HepG2 (cell line): ENCODE data around the gene ADARB1. TPM values are rescaled to one million over a fixed set of nuclear protein-coding genes. Genes with fewer than 3 reads are reported as not detected.

Experiments used
- ATAC-seq: fragments of 200-7000 bp; cut with Tn5 transposase; 3 replicates; pipeline ENCODE4 v1.9.1; 2020; ENCODE audit warnings: mild to moderate bottlenecking, moderate library complexity
- BruUV-seq: library from RNA; stranded (reverse); fragments of 400-500 nt; replicated peaks from 2 replicates; lab custom pipeline; 2021; lab: Mats Ljungman, UMichigan
- CTCF ChIA-PET: fragments of 300-600 bp; formaldehyde crosslinking; extraction: SDS; loops from one replicate; lab custom pipeline; 2021; ENCODE audit warnings: low total read pairs, inconsistent platforms, low intra/inter-chr PET ratio; lab: Yijun Ruan, JAX
- POLR2A ChIA-PET: fragments of 350-600 bp; sonication (Branson Sonifier 250); formaldehyde crosslinking; loops from one replicate; lab custom pipeline; 2020; ENCODE audit warnings: antibody characterized with exemption, inconsistent platforms; lab: Yijun Ruan, JAX
- DNase-seq: peaks from one replicate; pipeline ENCODE4 v3.0.0-alpha.2; 2015; ENCODE audit warnings: low spot score
- FAIRE-seq: peaks from 3 replicates; lab custom pipeline; 2011; peaks lifted over from hg19 to GRCh38; lab: Jason Lieb, UNC
- H2AFZ ChIP-seq: one replicate; pipeline ENCODE4 v1.6.1; 2011; ENCODE audit warnings: low read length, inconsistent platforms
- H3K27ac ChIP-seq: fragments of 300-600 bp; 3 replicates; pipeline ENCODE4 v1.8.0; 2011; ENCODE audit warnings: mixed run types, mild to moderate bottlenecking, mixed read lengths, low read length, inconsistent platforms; ENCODE audit not compliant: insufficient read depth; ENCODE audit errors: extremely low read length
- H3K27me3 ChIP-seq, 2 experiments: fragments of 200-600 bp in 1 of 2; 2 replicates in 1 of 2; 3 replicates in 1 of 2; pipeline versions ENCODE4 v1.6.0 to v1.8.0; 2011; ENCODE audit warnings: low read length in 2 of 2, mild to moderate bottlenecking in 2 of 2, moderate library complexity in 2 of 2, inconsistent platforms in 1 of 2; ENCODE audit not compliant: insufficient read depth in 2 of 2, control insufficient read depth in 1 of 2
- H3K36me3 ChIP-seq, 2 experiments: fragments of 200-600 bp in 1 of 2; replicated peaks in 1 of 2; 2 replicates in 1 of 2; 3 replicates in 1 of 2; pipeline versions ENCODE4 v1.5.1 to v1.8.0; 2011; ENCODE audit warnings: low read length in 2 of 2, inconsistent platforms in 1 of 2; ENCODE audit not compliant: insufficient read depth in 2 of 2, control insufficient read depth in 1 of 2
- H3K4me1 ChIP-seq: 2 replicates; pipeline ENCODE4 v1.5.1; 2012; ENCODE audit warnings: low read length, inconsistent platforms; ENCODE audit not compliant: insufficient read depth
- H3K4me2 ChIP-seq: 2 replicates; pipeline ENCODE4 v1.6.0; 2011; ENCODE audit warnings: low read depth, low read length, inconsistent platforms
- H3K4me3 ChIP-seq, 3 experiments: fragments of 200-600 bp in 1 of 3; sonication (generic), shearing (Covaris generic) in 1 of 3; replicated peaks in 1 of 3; 2 replicates each; pipeline ENCODE4 v1.5.1; 2011 to 2016; ENCODE audit warnings: low read length in 3 of 3, inconsistent platforms in 2 of 3, low read depth in 2 of 3, mild to moderate bottlenecking in 2 of 3, control low read depth in 1 of 3, mixed read lengths in 1 of 3; ENCODE audit not compliant: insufficient read depth in 1 of 3
- H3K79me2 ChIP-seq: one replicate; pipeline ENCODE4 v1.6.1; 2011; ENCODE audit warnings: low read length, inconsistent platforms; ENCODE audit not compliant: insufficient read depth
- H3K9ac ChIP-seq: 2 replicates; pipeline ENCODE4 v1.6.0; 2011; ENCODE audit warnings: mild to moderate bottlenecking, low read depth, low read length, inconsistent platforms; ENCODE audit not compliant: insufficient read depth
- H3K9me3 ChIP-seq: 2 replicates; pipeline ENCODE4 v1.5.1; 2012; ENCODE audit warnings: mild to moderate bottlenecking, low read length
- H4K20me1 ChIP-seq: 2 replicates; pipeline ENCODE4 v1.6.0; 2011; ENCODE audit warnings: inconsistent platforms, mild to moderate bottlenecking, low read length, moderate library complexity; ENCODE audit not compliant: insufficient read depth
- EEA1 ChIP-seq: sonication (generic); formaldehyde crosslinking; IDR thresholded peaks from 2 replicates; pipeline ENCODE4 v1.5.1; 2020; ENCODE audit warnings: mild to moderate bottlenecking, missing genetic modification reagents, borderline replicate concordance
- HMG20B ChIP-seq: conservative IDR thresholded peaks from 2 replicates; pipeline ENCODE4 v1.6.1; 2016; ENCODE audit warnings: missing genetic modification reagents, missing compliant biosample characterization
- MEIS2 ChIP-seq: sonication (generic); formaldehyde crosslinking; IDR thresholded peaks from 2 replicates; pipeline ENCODE4 v1.9.0; 2021; ENCODE audit warnings: mild to moderate bottlenecking, missing genetic modification reagents
- NCOA2 ChIP-seq: sonication (generic); formaldehyde crosslinking; IDR thresholded peaks from 2 replicates; pipeline ENCODE4 v1.8.0; 2022; ENCODE audit warnings: inconsistent platforms
- RAD21 ChIP-seq: fragments of 450-650 bp; formaldehyde crosslinking; IDR thresholded peaks from 2 replicates; pipeline ENCODE4 v1.5.0; 2020; ENCODE audit warnings: mild to moderate bottlenecking
- RARA ChIP-seq: IDR thresholded peaks from 2 replicates; pipeline ENCODE4 v1.6.1; 2016; ENCODE audit warnings: missing genetic modification reagents, missing compliant biosample characterization
- TCF7 ChIP-seq: sonication (generic); IDR thresholded peaks from 2 replicates; pipeline ENCODE4 v1.6.1; 2016; ENCODE audit warnings: antibody characterized with exemption, low read depth
- XRCC5 ChIP-seq: fragments of 200-400 bp; formaldehyde crosslinking; optimal IDR thresholded peaks from 2 replicates; pipeline ENCODE3; 2017; ENCODE audit warnings: mild to moderate bottlenecking, low read length
- ZC3H13 ChIP-seq: sonication (generic); formaldehyde crosslinking; IDR thresholded peaks from 2 replicates; pipeline ENCODE4 v1.8.1; 2023; ENCODE audit warnings: mild to moderate bottlenecking, missing genetic modification reagents, moderate library complexity
- ZNF292 ChIP-seq: sonication (generic); formaldehyde crosslinking; IDR thresholded peaks from 2 replicates; pipeline ENCODE4 v1.8.1; 2022; ENCODE audit warnings: mild to moderate bottlenecking, low read depth, missing genetic modification reagents, borderline replicate concordance
- ZNF382 ChIP-seq: sonication (generic); formaldehyde crosslinking; IDR thresholded peaks from 2 replicates; pipeline ENCODE4 v1.5.0; 2020; ENCODE audit warnings: missing genetic modification reagents, mild to moderate bottlenecking, borderline replicate concordance
- ZNF501 ChIP-seq: sonication (generic); formaldehyde crosslinking; IDR thresholded peaks from 2 replicates; pipeline ENCODE4 v1.5.1; 2020; ENCODE audit warnings: mild to moderate bottlenecking, moderate library complexity, missing genetic modification reagents
- WGBS: methylation state at CpG from one replicate; pipeline ENCODE4 v1.1.6; 2017; ENCODE audit warnings: low lambda C conversion rate; 5-methylcytosine and 5-hydroxymethylcytosine counted together
- in situ Hi-C: cut with HindIII; loops from 2 replicates; pipeline ENCODE4 v1.10.0; 2017; ENCODE audit warnings: low pct_unique_long_range_greater_than_20kb; ENCODE audit not compliant: extremely low pct_ligation_motif_present
- intact Hi-C: fragments of 100-400 bp; cut with micrococcal nuclease; formaldehyde crosslinking; loops from one replicate; pipeline ENCODE4 v1.10.0; 2022; ENCODE audit not compliant: unreplicated experiment
- polyA plus RNA-seq, 8 experiments: library from polyadenylated mRNA; depleted of rRNA in 3 of 8; stranded (reverse) in 7 of 8; unstranded in 1 of 8; fragments of >200 nt; fragmentation: Illumina TruSeq in 4 of 8; extraction: Trizol in 4 of 8; gene quantifications; 2 replicates each; pipeline versions ENCODE4 v1.2.1 to v1.2.3, GENCODE V29; 2011 to 2016; ENCODE audit warnings: low read depth in 4 of 8, missing spikeins in 1 of 8, mixed read lengths in 1 of 8; ENCODE audit not compliant: insufficient read depth in 1 of 8
- total RNA-seq, 5 experiments: library from RNA; depleted of rRNA; stranded (reverse); fragments of >200 nt; fragmentation: Illumina TruSeq; extraction: Trizol; gene quantifications; 2 replicates each; pipeline ENCODE4 v1.2.3, GENCODE V29; 2016; ENCODE audit warnings: low read depth in 1 of 5
- TF ChIP-seq, protein P1 (sequence below): sonication (generic); formaldehyde crosslinking; IDR thresholded peaks from 2 replicates; pipeline ENCODE4 v1.8.1; 2022; ENCODE audit warnings: low read depth, mild to moderate bottlenecking, missing genetic modification reagents
- TF ChIP-seq, protein P2 (sequence below): sonication (generic); formaldehyde crosslinking; IDR thresholded peaks from 2 replicates; pipeline ENCODE4 v1.4.0; 2020; ENCODE audit warnings: low read depth, mild to moderate bottlenecking, missing genetic modification reagents

ADARB1 gene
- total and polyA plus RNA-seq, 2 of the 13 experiments (the other 11 are each of a cell fraction or from before 2014, with no cell fraction given) = 6.6 to 10.0 TPM

GRCh38 chr21:45220714-45221490 lies 146.5 kb downstream of the ADARB1 start:
- ATAC-seq (no peak), DNase-seq (no peak), FAIRE-seq (no peak)
- Histone ChIP-seq H3K9me3 (no peaks in the 10 kb centered on the region), H3K4me3 (no peak overlapping the region), H4K20me1 (no peaks in the 10 kb centered on the region), H3K27ac (no peak overlapping the region), H3K4me2 (no peak overlapping the region), H3K79me2 (no peaks in the 10 kb centered on the region), H3K36me3 (peaks cover 4 to 5% of the 10 kb centered on the region in 2 experiments; a peak in 3 of 5 replicates), H2AFZ (no peak overlapping the region), H3K9ac (no peak overlapping the region), H3K27me3 (no peaks in the 10 kb centered on the region), H3K4me1 (no peaks in the 10 kb centered on the region)
- no TSS peak for BruUV-seq
- ChIA-PET CTCF (no interaction called here), POLR2A (no interaction called here)
- no peak for TF ChIP-seq EEA1 (CRISPR knock-in tag)
- in situ Hi-C loops = no loop called here
- WGBS = 93% methylated on average over 17 of the region's 29 CpGs
- intact Hi-C loops = no loop called here

DNA sequence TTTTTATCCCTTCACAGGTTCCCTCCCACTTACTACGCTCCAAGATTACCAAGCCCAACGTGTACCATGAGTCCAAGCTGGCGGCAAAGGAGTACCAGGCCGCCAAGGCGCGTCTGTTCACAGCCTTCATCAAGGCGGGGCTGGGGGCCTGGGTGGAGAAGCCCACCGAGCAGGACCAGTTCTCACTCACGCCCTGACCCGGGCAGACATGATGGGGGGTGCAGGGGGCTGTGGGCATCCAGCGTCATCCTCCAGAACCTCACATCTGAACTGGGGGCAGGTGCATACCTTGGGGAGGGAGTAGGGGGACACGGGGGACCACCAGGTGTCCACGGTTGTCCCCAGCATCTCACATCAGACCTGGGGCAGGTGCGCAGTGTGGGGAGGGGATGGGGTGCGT lies 147.6 kb downstream of the ADARB1 start:
- CTCF ChIA-PET = no interaction called here
- FAIRE-seq = no peak
- TF ChIP-seq, protein P1, sequence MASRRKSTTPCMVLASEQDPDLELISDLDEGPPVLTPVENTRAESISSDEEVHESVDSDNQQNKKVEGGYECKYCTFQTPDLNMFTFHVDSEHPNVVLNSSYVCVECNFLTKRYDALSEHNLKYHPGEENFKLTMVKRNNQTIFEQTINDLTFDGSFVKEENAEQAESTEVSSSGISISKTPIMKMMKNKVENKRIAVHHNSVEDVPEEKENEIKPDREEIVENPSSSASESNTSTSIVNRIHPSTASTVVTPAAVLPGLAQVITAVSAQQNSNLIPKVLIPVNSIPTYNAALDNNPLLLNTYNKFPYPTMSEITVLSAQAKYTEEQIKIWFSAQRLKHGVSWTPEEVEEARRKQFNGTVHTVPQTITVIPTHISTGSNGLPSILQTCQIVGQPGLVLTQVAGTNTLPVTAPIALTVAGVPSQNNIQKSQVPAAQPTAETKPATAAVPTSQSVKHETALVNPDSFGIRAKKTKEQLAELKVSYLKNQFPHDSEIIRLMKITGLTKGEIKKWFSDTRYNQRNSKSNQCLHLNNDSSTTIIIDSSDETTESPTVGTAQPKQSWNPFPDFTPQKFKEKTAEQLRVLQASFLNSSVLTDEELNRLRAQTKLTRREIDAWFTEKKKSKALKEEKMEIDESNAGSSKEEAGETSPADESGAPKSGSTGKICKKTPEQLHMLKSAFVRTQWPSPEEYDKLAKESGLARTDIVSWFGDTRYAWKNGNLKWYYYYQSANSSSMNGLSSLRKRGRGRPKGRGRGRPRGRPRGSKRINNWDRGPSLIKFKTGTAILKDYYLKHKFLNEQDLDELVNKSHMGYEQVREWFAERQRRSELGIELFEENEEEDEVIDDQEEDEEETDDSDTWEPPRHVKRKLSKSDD (CRISPR knock-in tag) = no peak
- TF ChIP-seq RAD21 (CRISPR knock-in tag) (no peak), XRCC5 (no peak), NCOA2 (CRISPR knock-in tag) (no peak), ZC3H13 (CRISPR knock-in tag) (no peak), ZNF292 (no peak), ZNF501 (CRISPR knock-in tag) (no peak), ZNF382 (CRISPR knock-in tag) (no peak), HMG20B (CRISPR knock-in tag) (no peak), TCF7 (no peak), MEIS2 (CRISPR knock-in tag) (no peak), RARA (CRISPR knock-in tag) (no peak)
- TF ChIP-seq, protein P2, sequence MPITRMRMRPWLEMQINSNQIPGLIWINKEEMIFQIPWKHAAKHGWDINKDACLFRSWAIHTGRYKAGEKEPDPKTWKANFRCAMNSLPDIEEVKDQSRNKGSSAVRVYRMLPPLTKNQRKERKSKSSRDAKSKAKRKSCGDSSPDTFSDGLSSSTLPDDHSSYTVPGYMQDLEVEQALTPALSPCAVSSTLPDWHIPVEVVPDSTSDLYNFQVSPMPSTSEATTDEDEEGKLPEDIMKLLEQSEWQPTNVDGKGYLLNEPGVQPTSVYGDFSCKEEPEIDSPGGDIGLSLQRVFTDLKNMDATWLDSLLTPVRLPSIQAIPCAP (CRISPR knock-in tag) = no peak

More for the DNA sequence above, 147.6 kb downstream of the ADARB1 start:
- H3K27me3 ChIP-seq = no peaks in the 10 kb centered on the region; a peak in 1 of 5 replicates
- no TSS peak for BruUV-seq
- no peaks in the 10 kb centered on the region for H3K4me1 ChIP-seq
- WGBS = 95% methylated on average over 13 of the region's 15 CpGs
- no peak overlapping the region for H3K4me3 ChIP-seq
- POLR2A ChIA-PET = no interaction called here
- H4K20me1 ChIP-seq = no peaks in the 10 kb centered on the region
- peaks cover 4 to 5% of the 10 kb centered on the region in 2 experiments; a peak in 3 of 5 replicates for H3K36me3 ChIP-seq
- intact Hi-C loops = no loop called here
- no peak overlapping the region for H3K27ac ChIP-seq
- no peaks in the 10 kb centered on the region for H3K9me3 ChIP-seq
- H2AFZ ChIP-seq = no peak overlapping the region
- no peak for DNase-seq
- H3K79me2 ChIP-seq = no peaks in the 10 kb centered on the region
- ATAC-seq = no peak
- in situ Hi-C loops = no loop called here
- H3K9ac ChIP-seq = no peak overlapping the region
- no peak overlapping the region for H3K4me2 ChIP-seq
